Spleen (tissue), 11 donors: Measurements from ENCODE around the gene C1QTNF5. TPM values are rescaled to one million over a fixed set of nuclear protein-coding genes. Genes with fewer than 3 reads are reported as not detected.
A peak's percentile ranks its signal among the peaks of the same experiment; 100 is the strongest.
"Not testable (repeated sequence)": the region's sequence is repeated elsewhere in the genome, so short reads cannot be mapped to it uniquely, and the experiment has no call there.

ENCODE experiments used
- DNase-seq: peaks from one replicate; pipeline ENCODE4 v3.0.0-alpha.2; 2020
- H3K27ac ChIP-seq, 8 donors: fragments of 200-600 bp; sonication (generic) in 7 of 8; 1 replicate in 4 of 8; 2 replicates in 4 of 8; pipeline versions ENCODE4 v1.5.0 to v1.8.0; 2016 to 2021; ENCODE audit warnings: inconsistent platforms in 4 of 8, mild to moderate bottlenecking in 4 of 8, moderate library complexity in 1 of 8
- H3K27me3 ChIP-seq, 7 donors: fragments of 200-600 bp; sonication (generic) in 6 of 7; replicated peaks in 1 of 7; 1 replicate in 4 of 7; 2 replicates in 3 of 7; pipeline versions ENCODE4 v1.5.0 to v1.8.0; 2016 to 2021; ENCODE audit warnings: inconsistent platforms in 3 of 7, mild to moderate bottlenecking in 1 of 7
- H3K36me3 ChIP-seq, 6 donors: fragments of 200-600 bp; sonication (generic) in 5 of 6; 1 replicate in 4 of 6; 2 replicates in 2 of 6; pipeline versions ENCODE4 v1.5.0 to v1.8.0; 2016 to 2021; ENCODE audit warnings: inconsistent platforms in 2 of 6
- H3K4me1 ChIP-seq, 6 donors: fragments of 200-600 bp; sonication (generic) in 5 of 6; 1 replicate in 3 of 6; 2 replicates in 3 of 6; pipeline versions ENCODE4 v1.5.0 to v1.8.0; 2016 to 2021; ENCODE audit warnings: inconsistent platforms in 3 of 6
- H3K4me3 ChIP-seq, 8 donors: fragments of 200-600 bp; sonication (generic) in 7 of 8; 1 replicate in 4 of 8; 2 replicates in 4 of 8; pipeline versions ENCODE4 v1.5.0 to v1.8.0; 2016 to 2021; ENCODE audit warnings: inconsistent platforms in 4 of 8, mild to moderate bottlenecking in 4 of 8, moderate library complexity in 2 of 8
- H3K9me3 ChIP-seq, 8 donors: fragments of 200-600 bp; sonication (generic) in 7 of 8; 1 replicate in 4 of 8; 2 replicates in 4 of 8; pipeline versions ENCODE4 v1.5.0 to v1.8.0; 2016 to 2021; ENCODE audit warnings: inconsistent platforms in 4 of 8
- POLR2A ChIP-seq, 3 donors: fragments of 450-650 bp; IDR thresholded peaks; one replicate each; pipeline ENCODE4 v1.5.1; 2017; ENCODE audit warnings: antibody characterized with exemption in 3 of 3, mild to moderate bottlenecking in 1 of 3
- POLR2AphosphoS5 ChIP-seq, 3 donors: sonication (generic); formaldehyde crosslinking; IDR thresholded peaks; one replicate each; pipeline ENCODE4 v1.5.1; 2017; ENCODE audit warnings: antibody characterized with exemption in 3 of 3
- WGBS, 5 donors: extraction: QIAGEN DNeasy Blood & Tissue Kit in 3 of 5; methylation state at CpG; one replicate each; pipeline versions ENCODE4 v1.1.5 to v1.1.7; 2013 to 2018; 5-methylcytosine and 5-hydroxymethylcytosine counted together
- intact Hi-C: fragments of 100-400 bp; cut with DNase I; formaldehyde crosslinking; loops from one replicate; pipeline ENCODE4 v1.15.0; 2023; ENCODE audit warnings: low total_unique reads
- polyA plus RNA-seq, 3 donors: library from polyadenylated mRNA; stranded (reverse); fragments of 200-250 nt; gene quantifications; one replicate each; pipeline ENCODE4 v1.2.1, GENCODE V29; 2013
- total RNA-seq, 7 donors: library from RNA; depleted of rRNA in 3 of 7; stranded (reverse); fragments of >200 nt in 3 of 7; fragmentation: NEBNext Ultra II Directional in 4 of 7; extraction: Animal tissue kit (Norgen Biotek cat#: 25700) in 4 of 7; gene quantifications; one replicate each; pipeline versions ENCODE4 v1.1.0 to v1.2.1, GENCODE V29; 2016 to 2021
- TF ChIP-seq, protein P1 (sequence below), 11 experiments: fragments of 200-600 bp in 7 of 11; fragments of 450-650 bp in 4 of 11; sonication (generic) in 4 of 11; IDR thresholded peaks in 8 of 11; conservative IDR thresholded peaks in 3 of 11; 1 replicate in 7 of 11; 2 replicates in 4 of 11; pipeline versions ENCODE4 v1.4.0 to v1.8.0; 2016 to 2021; ENCODE audit warnings: antibody characterized with exemption in 11 of 11, inconsistent platforms in 4 of 11, mild to moderate bottlenecking in 1 of 11
- donor health status: healthy with polysubstance abuse.
- donor health status: DM: no; HTN: no; CAD: no; lungs with moderate emphysema.
- donor health status: DM: no; HTN: no; CAD: no.
- donor health status: Bipolar disorder and iron deficiency.
- donor health status: healthy.
- donor health status: DM: no; HTN: no; CAD: no.
- donor health status: DM: yes; HTN: yes; CAD: no.

The C1QTNF5 gene
- total and polyA plus RNA-seq, 10 donors, result 10.3 to 55.0 (median 29.9) TPM

DNA sequence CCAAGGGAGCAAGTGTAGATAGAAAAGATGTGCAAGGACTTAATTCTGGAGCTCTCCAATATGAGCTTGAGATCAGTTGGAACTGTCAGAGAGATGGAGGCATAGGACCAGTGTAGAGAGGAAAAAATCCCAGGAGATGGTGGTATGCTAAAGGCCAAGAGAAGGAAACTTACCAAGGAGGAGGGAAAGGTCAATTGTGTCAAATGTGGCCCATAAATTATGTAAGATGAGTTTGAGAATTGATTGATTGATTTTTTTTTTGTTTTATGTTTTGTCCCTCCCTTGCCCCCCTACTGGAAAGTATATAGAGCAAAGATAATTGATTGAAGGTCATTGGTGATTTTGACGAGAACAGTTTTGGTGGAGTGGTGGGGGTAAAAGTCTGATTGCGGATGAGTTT lies 43.6 kb upstream of the C1QTNF5 start:
- intact Hi-C loops, result no loop called here
- Histone ChIP-seq H3K9me3 (no peaks in the 10 kb centered on the region), H3K27me3 (peaks cover 0 to 59% (median 0%) of the 10 kb centered on the region in 7 donors), H3K4me3 (no peak overlapping the region), H3K36me3 (no peaks in the 10 kb centered on the region), H3K27ac (no peak overlapping the region), H3K4me1 (peaks cover 0 to 24% (median 17%) of the 10 kb centered on the region in 6 donors)
- TF ChIP-seq POLR2A (IDR thresholded peaks at IDR 0.05), result no peak
- no peak for TF ChIP-seq POLR2AphosphoS5 (IDR thresholded peaks at IDR 0.05)
- 84 to 91% (median 88%) methylated on average over 2 of the region's 2 CpGs for WGBS, 5 donors
- no peak for DNase-seq

DNA sequence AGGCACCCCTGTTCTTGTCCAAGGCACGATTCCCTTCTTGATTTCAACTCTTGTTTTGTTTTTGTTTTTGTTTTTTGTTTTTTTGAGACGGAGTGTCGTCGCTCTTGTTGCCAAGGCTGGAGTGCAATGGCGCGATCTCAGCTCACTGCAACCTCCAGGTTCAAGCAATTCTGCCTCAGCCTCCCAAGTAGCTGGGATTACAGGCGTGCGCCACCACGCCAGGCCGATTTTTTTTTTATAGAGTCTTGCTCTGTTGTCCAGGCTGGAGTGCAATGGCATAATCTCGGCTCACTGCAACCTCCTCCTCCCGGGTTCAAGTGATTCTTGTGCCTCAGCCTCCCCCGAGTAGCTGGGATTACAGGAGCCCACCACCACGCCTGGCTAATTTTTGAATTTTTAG lies 41.8 kb upstream of the C1QTNF5 start:
- intact Hi-C loops, H3K36me3 ChIP-seq, DNase-seq, H3K27ac ChIP-seq, H3K9me3 ChIP-seq: not testable (repeated sequence)
- peak overlapping the region in 2 of 8 donors; percentile 50 to 74 for H3K4me3 ChIP-seq
- H3K4me1 ChIP-seq, result peaks cover 0 to 24% (median 17%) of the 10 kb centered on the region in 6 donors
- peaks cover 0 to 50% (median 0%) of the 10 kb centered on the region in 7 donors for H3K27me3 ChIP-seq
- 89 to 91% (median 90%) methylated on average over 14 of the region's 14 CpGs for whole genome bisulfite sequencing, 5 donors

DNA sequence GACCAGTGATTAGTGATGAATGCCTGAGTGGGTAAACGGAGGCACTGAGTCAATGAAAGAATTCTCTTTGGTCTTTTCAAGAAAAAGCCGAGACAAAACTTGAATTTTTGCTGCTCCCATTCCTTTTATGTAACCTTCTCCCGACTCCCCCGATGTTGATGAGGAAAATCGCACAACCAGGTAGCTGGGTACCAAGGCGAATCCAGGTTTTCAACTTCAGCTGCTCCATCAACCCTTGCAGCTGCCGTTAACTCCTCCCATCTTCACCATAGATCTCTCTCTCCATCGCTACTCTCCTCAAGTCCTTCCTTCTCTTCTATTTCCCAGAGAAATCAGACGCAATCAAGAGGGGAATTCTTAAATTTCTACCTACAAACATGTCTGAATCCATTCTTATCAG lies 41.4 kb upstream of the C1QTNF5 start:
- Histone ChIP-seq H3K27me3 (peaks cover 0 to 46% (median 0%) of the 10 kb centered on the region in 7 donors), H3K9me3 (no peaks in the 10 kb centered on the region), H3K36me3 (no peaks in the 10 kb centered on the region), H3K27ac (no peak overlapping the region), H3K4me3 (peak overlapping the region; percentile 37 to 74 (median 49)), H3K4me1 (peaks cover 0 to 24% (median 17%) of the 10 kb centered on the region in 6 donors)
- intact Hi-C loops, result no loop called here
- 9 to 15% (median 10%) methylated on average over 9 of the region's 9 CpGs for WGBS, 5 donors
- no peak for DNase-seq
- TF ChIP-seq POLR2A (IDR thresholded peaks at IDR 0.05) (no peak), POLR2AphosphoS5 (IDR thresholded peaks at IDR 0.05) (no peak)
- TF ChIP-seq, protein P1, sequence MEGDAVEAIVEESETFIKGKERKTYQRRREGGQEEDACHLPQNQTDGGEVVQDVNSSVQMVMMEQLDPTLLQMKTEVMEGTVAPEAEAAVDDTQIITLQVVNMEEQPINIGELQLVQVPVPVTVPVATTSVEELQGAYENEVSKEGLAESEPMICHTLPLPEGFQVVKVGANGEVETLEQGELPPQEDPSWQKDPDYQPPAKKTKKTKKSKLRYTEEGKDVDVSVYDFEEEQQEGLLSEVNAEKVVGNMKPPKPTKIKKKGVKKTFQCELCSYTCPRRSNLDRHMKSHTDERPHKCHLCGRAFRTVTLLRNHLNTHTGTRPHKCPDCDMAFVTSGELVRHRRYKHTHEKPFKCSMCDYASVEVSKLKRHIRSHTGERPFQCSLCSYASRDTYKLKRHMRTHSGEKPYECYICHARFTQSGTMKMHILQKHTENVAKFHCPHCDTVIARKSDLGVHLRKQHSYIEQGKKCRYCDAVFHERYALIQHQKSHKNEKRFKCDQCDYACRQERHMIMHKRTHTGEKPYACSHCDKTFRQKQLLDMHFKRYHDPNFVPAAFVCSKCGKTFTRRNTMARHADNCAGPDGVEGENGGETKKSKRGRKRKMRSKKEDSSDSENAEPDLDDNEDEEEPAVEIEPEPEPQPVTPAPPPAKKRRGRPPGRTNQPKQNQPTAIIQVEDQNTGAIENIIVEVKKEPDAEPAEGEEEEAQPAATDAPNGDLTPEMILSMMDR (IDR thresholded peaks at IDR 0.05 in 8 of 11, conservative IDR thresholded peaks at IDR 0.05 in 3 of 11), result no peak

DNA sequence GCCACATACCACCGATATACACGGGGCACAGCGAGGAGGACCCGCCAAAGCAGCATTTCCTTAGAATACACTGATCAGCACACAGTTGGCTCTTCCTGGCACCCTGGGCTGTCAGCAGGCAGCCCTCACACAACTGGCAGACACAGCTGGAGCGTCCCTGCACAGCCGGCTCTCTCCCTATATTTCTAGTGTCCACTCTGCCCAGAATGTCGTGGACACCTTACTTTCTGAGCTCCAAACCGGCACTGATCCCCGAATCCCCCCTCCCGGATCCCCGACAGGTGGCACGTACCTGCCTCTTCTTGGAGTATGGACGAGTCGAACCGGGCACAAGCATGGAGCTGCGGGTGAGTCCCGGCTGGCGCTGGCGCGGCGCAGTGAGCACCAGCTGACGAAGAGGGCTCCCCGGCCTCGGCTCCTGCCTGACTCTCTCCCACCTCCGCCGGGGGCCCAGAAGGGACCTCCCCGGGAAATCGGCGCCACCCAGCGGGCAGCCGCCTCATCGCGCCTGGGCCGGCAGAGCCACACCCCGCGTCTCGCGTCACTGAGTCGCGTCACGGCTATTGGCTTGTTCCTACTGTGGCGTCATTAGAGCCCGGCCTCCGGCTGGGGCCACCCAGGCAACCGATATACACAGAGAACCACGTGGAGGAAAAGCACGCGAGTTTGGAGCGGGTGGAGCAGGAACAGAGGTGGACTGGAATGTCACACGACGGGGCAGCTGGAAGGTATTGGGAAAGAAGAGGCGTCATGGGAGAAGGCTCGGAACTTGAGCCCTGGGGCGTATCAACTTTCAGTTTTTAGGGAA lies 40.7 kb upstream of the C1QTNF5 start, which contains the start of gene USP2:
Gene USP2 (minus strand): TSS at position 510 of the 808 bp plus-strand sequence. CDS start 8,210 bp downstream, outside the sequence.
- 0 to 1% (median 0%) methylated on average over 38 to 54 of the region's 54 CpGs for WGBS, 5 donors
- peaks cover 0 to 44% (median 0%) of the 10 kb centered on the region in 7 donors for H3K27me3 ChIP-seq
- peaks cover 0 to 28% (median 19%) of the 10 kb centered on the region in 6 donors for H3K4me1 ChIP-seq
- H3K27ac ChIP-seq, result peak within 1 kb of the TSS in 3 of 8 donors; percentile 6 to 42 (median 11)
- peak; percentile 44 to 79 (median 74) for TF ChIP-seq POLR2AphosphoS5 (IDR thresholded peaks at IDR 0.05)
- TF ChIP-seq POLR2A (IDR thresholded peaks at IDR 0.05), result no peak
- TF ChIP-seq, protein P1 (IDR thresholded peaks at IDR 0.05 in 8 of 11, conservative IDR thresholded peaks at IDR 0.05 in 3 of 11), result peak; percentile 89 to 99 (median 96)
- H3K9me3 ChIP-seq, result no peaks in the 10 kb centered on the region
- H3K36me3 ChIP-seq, result no peaks in the 10 kb centered on the region
- intact Hi-C loops, result no loop called here
- DNase-seq, result peak; percentile 98
- H3K4me3 ChIP-seq, result peak within 1 kb of the TSS; percentile 37 to 74 (median 49)

DNA sequence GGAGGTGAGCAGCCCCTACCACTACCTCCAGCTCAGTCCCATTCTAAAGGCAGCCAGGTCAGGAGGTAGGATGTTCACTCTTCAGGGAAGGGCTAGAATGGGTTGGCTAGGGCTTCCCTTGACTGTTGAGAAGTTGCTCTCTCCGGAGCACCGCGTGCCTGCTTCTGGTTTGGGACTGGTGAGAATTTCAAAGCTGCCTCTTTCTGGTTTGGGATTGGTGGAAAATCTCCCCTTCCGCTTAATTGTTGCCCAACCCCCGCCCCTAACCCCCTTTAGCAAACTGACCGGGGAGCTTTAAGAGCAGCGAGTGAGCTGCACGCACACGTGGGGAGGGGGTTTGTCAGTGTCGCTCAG lies 40.1 kb upstream of the C1QTNF5 start:
- Histone ChIP-seq H3K4me1 (peaks cover 0 to 34% (median 19%) of the 10 kb centered on the region in 6 donors), H3K27me3 (peaks cover 0 to 44% (median 0%) of the 10 kb centered on the region in 7 donors), H3K4me3 (peak overlapping the region in 6 of 8 donors; percentile 45 to 74 (median 51)), H3K9me3 (no peaks in the 10 kb centered on the region), H3K36me3 (no peaks in the 10 kb centered on the region), H3K27ac (no peak overlapping the region)
- intact Hi-C loops, result no loop called here
- TF ChIP-seq POLR2AphosphoS5 (IDR thresholded peaks at IDR 0.05) (no peak), POLR2A (IDR thresholded peaks at IDR 0.05) (no peak)
- TF ChIP-seq, protein P1 (IDR thresholded peaks at IDR 0.05 in 8 of 11, conservative IDR thresholded peaks at IDR 0.05 in 3 of 11), result no peak
- DNase-seq, result no peak
- WGBS, 5 donors, result 4 to 14% (median 8%) methylated on average over 8 to 10 of the region's 10 CpGs
